GM18520 (cell line): Measurements from ENCODE around the gene CETN3.
"Not testable (repeated sequence)": the region's sequence is repeated elsewhere in the genome, so short reads cannot be mapped to it uniquely, and the experiment has no call there.

Experiments
- ATAC-seq: cut with Tn5 transposase; IDR thresholded peaks from one replicate; pipeline ENCODE4 v1.9.1; 2021; ENCODE audit not compliant: unreplicated experiment

Gene CETN3

DNA sequence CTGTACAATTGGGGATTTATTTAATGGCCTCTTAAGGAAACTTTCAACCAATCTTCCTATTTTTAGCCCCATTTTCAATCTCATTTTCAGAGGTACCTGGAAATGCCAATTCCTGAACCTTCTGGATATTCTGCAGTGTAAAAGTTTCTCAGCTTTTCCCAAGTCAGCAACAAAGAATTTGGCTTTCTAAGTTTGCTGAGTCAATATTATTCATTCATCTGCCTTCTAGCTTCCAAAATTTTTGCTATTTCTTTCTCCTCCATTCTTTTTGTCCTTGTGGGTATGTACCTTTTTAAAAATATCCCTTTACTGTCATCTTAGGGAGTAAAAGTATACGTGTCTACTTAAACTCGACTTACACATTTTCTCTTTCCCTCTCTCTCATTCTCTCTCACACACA lies 25.7 kb downstream of the CETN3 start:
- no peak for ATAC-seq

DNA sequence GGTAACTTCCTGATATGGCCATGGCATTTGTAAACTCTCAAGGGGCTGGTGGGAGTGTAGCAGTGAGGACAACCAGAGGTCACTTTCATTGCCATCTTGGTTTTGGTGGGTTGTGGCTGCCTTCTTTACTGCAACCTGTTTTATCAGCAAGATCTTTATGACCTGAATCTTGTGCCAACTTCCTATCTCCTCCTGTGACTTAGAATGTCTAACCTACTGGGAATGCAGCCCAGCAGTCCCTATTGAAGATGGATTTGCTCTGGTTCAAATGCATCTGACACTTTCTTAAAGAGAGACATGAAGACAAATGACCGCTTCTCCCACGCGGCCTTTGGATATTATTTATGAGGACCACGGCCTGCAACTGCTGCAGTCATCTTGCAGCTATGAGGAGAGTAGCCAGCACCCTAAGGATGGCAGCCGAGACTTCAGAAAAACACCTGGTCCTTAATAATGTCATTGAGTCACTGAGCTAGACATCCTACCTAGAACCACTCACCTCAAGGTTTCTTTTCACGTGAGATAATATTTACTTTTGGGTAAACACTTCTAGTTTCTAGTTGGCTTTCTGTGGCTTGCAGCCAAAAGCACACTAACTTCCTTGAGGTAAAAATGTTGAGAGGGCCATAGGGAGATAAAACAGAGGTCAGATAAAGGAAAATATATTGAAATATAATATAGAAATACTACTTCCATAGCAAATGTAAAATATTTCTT lies 28.2 kb downstream of the CETN3 start:
- ATAC-seq: no peak

DNA sequence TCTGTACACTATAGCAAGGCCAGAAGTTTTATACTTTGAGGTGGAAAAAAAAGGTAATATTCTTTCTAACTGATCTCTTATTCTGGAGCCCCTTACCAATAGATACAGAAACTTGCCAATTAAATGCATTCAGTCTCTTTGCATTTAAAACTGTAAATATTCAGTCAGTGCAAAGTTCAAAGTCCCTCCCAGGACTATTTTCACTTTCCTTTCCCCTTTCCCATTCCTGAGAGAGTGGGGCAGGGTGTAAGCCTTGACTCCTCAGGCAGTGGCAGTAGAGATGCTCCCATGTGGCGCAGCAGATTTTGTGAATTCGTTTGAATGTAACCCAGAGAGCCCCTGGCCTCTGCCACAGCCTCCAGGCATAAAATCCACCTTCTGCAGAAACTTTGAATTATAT lies 29.9 kb downstream of the CETN3 start:
- ATAC-seq: no peak

DNA sequence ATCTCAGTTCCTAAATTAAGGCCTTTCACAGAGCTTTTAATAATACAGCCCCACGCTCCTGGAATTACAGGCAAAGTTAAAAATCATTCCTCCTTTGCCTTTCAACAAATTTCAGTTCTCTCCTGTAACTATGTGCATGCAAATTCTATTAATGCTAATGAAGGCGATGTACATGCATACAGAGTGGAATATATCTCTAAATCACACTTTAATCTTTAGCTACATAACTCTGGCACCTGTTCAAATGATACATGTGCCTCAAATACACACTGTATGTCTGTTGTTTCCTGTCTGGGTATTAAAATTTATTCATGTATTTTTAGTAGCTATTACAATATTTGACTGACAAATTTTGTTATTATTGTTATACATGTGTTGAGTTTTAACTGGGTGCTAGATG lies 30.8 kb downstream of the CETN3 start:
- no peak for ATAC-seq

DNA sequence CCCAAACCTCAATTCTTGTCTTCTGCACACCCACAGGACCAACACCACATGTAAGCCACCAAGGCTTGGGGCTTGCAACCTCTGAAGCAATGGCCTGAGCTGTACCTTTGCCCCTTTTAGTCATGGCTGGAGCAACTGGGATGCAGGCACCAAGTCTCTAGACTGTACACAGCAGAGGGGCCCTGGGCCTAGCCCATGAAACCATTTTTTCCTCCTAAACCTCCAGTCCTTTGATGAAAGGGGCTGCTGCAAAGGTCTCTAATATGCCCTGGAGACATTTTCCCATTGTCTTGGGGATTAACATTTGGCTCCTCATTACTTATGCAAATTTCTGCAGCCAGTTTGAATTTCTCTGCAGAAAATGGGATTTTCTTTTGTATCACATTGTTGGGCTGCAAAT lies 38.3 kb downstream of the CETN3 start:
- not testable (repeated sequence) for ATAC-seq

DNA sequence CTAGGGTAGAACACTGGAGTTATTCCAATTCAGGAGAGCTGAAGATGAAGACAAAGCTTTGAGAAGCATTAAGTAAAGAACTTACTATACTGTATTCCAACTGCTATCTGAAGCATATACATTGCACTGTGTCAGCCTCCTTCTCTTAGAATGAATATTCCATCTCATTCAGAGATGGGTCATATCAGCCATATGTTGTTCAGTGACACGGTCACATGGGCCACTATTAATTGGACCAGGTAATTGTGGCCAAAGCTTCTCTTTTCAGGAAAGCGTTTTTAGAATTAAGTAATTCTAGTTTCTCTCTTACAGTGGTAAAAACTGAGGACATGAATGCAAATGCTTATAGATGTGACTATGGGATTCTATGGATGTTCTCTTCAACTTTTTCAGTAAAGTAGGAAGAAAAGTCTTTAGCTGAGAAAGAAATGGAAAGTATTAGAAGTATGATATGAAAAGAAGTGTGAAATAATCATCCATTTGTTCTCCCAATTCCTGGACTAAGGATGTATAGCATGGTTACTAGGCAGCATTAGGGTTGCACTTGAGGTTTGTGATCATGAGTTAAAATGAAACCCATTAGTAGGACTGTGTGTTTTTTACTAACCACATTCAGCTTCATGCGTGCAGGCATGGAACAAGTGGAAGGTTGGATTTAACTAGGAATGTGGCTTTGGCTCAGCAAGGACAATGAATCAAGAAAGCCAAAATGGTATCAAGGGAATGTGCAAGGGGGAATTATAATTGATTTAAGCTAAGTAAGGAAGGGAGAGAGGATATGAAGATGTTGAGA lies 40.9 kb downstream of the CETN3 start:
- peak; percentile 79 for ATAC-seq

DNA sequence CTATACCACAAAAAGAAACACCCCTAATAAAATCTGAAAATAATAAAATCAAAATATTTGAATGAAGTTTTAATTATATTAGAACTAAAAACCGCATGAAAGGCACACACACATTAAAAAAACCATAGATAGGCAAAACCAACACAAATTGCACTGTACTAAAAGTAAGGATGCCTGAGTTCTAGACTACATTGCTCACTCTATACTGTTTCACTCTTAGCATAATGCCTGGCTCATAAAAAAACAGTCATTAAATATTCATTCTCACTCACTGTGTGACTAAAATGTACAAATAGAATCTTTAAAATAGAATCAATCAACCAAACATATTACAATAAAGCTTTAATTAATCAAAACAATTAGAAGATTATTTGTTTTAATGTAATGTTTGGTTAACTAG lies 41.7 kb downstream of the CETN3 start:
- no peak for ATAC-seq

DNA sequence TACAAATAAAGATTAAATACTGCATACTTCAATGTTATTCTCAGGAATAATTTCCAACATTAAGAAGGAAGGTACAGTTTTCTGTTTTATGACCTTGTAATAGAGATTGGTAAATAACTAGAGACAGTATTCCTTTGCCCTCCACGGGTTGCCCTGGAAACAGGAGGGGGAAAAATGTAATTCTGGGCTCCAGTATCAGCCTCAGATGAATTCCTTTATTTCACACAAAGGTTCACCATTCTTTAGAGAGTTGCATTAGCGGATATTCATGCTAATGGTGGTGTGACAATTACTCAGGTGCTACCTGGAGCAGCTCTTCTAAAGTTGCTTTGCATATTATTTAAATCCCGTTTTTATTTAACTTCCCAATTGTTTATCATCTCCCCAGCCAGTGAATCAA lies 42.6 kb downstream of the CETN3 start:
- no peak for ATAC-seq

DNA sequence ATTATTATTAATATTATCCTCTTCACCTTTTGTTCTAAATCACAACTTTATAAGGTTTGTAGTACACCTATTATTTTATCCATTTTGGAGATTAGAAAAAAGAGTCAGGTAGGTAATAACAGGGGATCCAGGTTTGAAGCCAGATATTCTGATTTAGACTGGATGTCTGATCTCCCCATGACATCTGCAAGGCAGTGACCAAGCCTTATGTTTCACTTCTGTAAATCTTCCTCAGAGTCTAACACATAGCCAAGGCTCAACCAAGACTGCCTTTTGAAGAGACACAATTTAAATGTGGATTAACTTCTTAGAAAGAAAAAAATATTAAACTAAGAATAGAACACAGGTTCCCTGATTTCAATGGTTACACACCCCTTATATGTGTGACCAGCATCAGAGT lies 44.2 kb downstream of the CETN3 start:
- ATAC-seq: no peak

DNA sequence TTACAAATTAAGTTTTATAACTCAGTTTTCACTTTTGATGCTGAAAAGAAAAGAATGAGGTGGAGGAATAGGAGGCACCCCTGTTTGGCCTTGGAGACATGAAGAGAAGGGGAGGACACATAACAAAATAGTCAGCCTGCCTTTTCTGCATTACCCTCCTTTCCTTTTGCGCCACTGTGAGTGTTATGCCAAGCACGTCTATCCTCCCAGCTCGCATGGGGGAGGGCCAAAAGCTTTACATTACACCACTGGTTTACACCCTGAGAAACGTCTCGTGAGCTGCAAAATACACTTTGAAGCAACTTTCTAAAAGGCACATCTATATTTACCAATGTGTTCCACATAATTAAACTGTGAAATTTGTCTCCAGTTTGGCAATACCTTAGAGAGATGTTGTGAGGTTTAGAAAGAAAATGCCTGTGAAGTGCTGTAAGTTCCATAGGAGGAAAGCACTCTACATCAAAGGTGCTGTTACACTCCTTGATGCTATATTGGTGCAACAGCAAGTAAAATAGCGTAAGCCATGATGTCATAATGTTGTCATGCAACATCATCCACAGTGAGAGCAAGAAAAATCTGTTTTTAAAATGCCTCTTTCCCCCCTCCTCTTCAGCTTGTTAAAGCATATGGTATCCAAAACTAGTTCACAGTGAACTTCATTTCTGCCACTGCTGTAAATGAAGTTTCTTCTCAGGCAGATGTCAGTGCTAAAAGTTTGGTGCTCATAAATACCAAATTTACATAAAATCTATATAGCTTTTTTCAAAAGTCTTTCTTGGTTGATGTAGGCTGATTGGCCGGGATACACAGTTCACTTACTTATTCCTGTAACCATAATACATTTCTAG lies 50.3 kb downstream of the CETN3 start:
- no peak for ATAC-seq

DNA sequence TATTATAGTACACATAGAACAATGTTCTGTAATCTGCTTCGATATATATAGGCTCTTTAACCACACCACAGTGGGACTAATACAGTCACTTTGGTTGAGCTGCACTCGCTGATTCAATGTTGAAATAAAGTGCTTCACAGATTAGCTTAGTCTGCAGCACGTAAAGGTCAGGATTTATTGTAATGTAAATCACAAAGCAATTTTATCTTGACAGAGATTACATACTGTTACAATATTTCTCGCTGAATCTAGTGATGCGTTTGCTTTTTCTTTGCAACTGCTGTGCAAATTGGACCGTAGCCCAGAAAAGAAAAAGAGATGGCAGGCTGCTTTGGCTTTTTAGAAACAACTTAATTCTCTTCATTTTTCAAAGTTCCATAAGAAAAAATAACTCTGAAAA lies 52.9 kb downstream of the CETN3 start:
- no peak for ATAC-seq

DNA sequence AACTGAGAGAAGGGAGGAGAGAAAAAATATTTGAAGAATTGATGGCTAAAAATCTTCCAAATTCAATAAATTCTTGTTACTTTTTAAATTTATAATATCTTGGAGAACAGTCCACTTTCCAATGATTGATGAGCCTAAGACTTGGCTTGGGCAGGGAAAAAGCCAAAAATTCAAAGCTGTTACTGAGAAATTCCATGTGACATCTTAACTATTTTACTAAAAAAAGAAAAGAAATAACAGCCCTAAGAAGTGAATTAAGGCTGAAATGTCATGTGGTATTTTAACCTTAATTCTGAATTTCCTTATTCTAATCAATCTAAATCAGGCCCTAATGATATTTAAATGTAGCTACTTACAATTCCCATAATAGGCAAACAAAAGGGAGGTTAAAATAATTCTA lies 53.4 kb downstream of the CETN3 start:
- no peak for ATAC-seq

DNA sequence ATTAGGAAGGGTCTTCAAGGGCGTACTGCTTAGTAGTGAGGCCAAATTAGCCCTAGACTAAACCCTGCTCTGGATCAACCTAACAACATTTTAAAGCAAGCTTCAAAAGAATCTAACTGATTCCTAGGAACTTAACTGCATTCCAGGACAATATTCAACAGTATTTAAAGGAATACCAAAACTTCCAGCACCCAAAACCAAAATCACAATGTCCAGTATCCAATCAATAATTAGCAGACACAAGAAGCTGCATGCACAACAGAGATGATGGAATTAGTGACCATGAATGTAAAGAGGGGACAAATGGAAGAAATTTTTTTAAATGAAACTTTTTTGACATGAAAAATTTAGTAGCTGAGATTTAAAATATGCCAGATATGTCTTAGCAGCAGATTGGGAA lies 53.9 kb downstream of the CETN3 start:
- ATAC-seq: no peak

DNA sequence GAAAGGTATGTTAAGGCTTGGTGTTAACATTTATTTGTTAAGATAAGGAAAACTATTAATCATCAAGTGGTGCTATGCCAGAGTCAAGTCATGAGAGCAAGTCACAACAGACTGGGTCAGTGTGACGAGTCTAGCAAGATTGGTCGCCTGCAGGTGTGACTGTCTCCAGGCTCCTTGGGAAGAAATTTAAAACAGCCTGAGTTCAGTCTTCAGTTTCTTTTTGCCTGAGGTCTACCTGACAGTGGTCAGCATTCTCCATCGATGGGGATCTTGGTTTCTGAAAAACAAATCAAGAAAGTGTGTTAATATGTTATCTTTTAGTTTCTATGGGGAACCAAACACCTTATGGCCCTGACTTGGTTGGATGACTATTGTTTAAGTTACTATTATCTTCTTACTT lies 56.3 kb downstream of the CETN3 start:
- ATAC-seq: peak; percentile 65

DNA sequence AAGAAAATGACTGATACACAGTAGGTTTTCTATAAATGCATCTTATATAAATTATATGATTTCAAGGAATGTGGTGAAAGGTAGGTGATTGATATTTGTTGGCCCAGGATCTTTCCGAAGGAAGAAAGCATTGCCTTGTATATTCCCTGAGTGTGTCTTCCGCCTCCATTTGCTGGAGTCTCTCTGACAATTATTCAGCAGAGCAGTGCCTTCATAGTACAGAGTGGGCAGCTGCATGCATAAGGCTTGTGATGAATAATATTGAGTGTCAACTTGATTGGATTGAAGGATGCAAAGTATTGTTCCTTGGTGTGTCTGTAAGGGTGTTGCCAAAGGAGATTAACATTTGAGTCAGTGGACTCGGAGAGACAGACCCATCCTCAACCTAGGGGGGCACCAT lies 58.5 kb downstream of the CETN3 start:
- no peak for ATAC-seq

DNA sequence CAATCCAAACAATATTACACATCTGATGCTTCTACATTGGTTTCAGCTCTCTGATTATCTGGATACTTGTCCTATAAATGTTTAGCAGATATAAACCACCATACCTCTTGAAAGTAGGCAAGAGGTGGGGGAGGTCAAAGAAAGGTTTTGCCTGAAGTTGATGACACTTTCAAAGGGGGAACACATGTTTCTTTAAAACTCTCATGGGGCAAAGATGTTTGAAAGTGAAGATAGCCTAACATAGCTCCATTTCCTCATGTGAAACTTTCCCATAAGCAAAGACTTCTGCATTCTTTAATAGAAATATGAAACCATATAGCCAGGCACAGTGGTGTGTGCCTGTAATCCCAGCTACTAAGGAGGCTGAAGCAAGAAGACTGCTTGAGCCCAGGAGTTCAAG lies 62.1 kb downstream of the CETN3 start:
- ATAC-seq: no peak

DNA sequence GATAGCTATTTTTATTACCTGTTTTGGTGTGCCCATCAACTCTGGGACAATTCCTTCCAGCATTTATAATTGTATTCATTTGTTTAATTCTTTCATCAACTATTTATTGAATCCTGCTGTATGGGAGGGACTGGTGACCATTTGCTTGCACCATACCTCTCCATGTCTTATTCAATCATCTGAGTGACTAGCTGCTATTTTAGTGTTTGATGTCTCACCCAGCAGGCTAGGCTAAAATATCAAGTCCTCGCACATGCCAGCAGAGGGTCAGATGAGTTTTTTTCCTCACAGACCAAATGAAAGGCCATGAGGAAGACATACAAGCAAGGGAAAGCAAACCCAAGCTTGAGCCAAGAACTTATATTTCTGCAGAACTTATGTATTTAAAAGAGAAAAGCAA lies 63.9 kb downstream of the CETN3 start:
- ATAC-seq: no peak

DNA sequence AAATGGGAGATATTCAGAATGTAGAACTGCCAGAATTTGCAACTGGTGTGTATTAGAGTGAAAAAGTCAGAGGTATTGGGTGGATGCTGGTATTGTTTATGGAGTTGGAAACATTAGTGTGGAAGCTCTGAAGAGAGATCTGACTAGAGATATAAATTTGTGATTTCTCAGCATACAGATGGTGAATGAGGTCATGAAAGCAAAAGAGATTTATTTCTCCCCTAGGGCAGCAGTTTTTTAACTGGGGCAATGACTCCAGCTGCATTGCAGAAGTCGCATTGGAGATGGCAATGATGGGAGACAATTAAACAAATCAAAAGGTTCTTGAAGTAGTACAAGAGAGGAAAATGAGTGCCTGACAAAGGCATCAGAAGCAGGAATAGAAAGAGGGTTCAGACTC lies 64.9 kb downstream of the CETN3 start:
- ATAC-seq: no peak

DNA sequence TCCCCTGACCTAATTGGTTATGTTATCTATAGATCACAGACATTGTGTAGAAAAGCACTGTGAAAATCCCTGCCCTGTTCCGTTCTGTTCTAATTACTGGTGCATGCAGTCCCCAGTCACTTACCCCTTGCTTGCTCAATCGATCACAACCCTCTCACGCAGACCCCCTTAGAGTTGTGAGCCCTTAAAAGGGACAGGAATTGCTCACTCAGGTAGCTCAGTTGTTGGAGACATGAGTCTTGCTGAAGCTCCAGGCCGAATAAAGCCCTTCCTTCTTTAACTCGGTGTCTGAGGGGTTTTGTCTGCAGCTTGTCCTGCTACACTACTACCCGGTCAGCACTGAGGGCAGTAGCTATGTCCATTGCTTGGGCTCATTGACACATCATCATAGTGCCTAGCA lies 65.8 kb downstream of the CETN3 start:
- not testable (repeated sequence) for ATAC-seq

DNA sequence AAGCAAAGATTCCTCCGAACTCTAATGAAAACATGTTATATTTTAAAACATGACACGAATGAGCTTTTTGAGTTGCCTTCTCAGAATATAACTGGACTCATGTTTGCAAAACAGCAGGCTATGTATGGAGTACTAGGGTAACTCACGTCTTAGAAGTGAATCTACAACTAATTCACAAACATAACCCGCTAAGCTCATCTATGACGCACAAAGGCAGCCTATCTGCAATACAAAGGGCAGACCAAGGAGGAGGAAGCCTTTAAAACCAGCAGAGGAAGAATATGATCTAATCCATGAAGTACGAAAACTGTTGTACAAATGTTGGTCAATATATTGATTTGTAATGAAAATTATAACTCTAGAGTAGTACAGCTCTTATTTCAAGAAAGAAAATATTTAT lies 67.0 kb downstream of the CETN3 start:
- no peak for ATAC-seq
